Measurements from ENCODE around the gene CYYR1.
"Not testable (repeated sequence)": the region's sequence is repeated elsewhere in the genome, so short reads cannot be mapped to it uniquely, and the experiment has no call there.

CYYR1 gene

GRCh38 chr21:26489781-26490180 is 83.3 kb downstream of the CYYR1 start:
- DNase-seq, result no peak

GRCh38 chr21:26487981-26488480 is 85.1 kb downstream of the CYYR1 start:
- DNase-seq, result no peak

GRCh38 chr21:26473471-26473870 is 99.6 kb downstream of the CYYR1 start:
- DNase-seq, result no peak

GRCh38 chr21:26471099-26471471 is 102.0 kb downstream of the CYYR1 start:
- no peak for DNase-seq

- no peak for DNase-seq
Measured at GRCh38 chr21:26470351-26471098, 102.6 kb downstream of the CYYR1 start.

- peak; percentile 90 for DNase-seq
Measured at GRCh38 chr21:26469789-26470188, 103.3 kb downstream of the CYYR1 start.

GRCh38 chr21:26465916-26466315 is 107.2 kb downstream of the CYYR1 start:
- no peak for DNase-seq

- no peak for DNase-seq
Measured at GRCh38 chr21:26461500-26461899, 111.6 kb downstream of the CYYR1 start.

- no peak for DNase-seq
Measured at GRCh38 chr21:26460621-26461020, 112.5 kb downstream of the CYYR1 start.

- not testable (repeated sequence) for DNase-seq
Measured at GRCh38 chr21:26458854-26459253, 114.2 kb downstream of the CYYR1 start.

- no peak for DNase-seq
Measured at GRCh38 chr21:26457817-26458216, 115.3 kb downstream of the CYYR1 start.

GRCh38 chr21:26453267-26453666 is 119.8 kb downstream of the CYYR1 start:
- DNase-seq, result no peak

GRCh38 chr21:26451081-26451740 is 121.9 kb downstream of the CYYR1 start:
- peak; percentile 46 for DNase-seq

- peak; percentile 74 for DNase-seq
Measured at GRCh38 chr21:26449161-26449560, 123.9 kb downstream of the CYYR1 start.

GRCh38 chr21:26448751-26449150 is 124.3 kb downstream of the CYYR1 start:
- peak; percentile 69 for DNase-seq

GRCh38 chr21:26447932-26448475 is 125.1 kb downstream of the CYYR1 start:
- peak; percentile 53 for DNase-seq

GRCh38 chr21:26445440-26445839 is 127.6 kb downstream of the CYYR1 start:
- peak; percentile 89 for DNase-seq

- DNase-seq, result no peak
Measured at GRCh38 chr21:26444646-26445045, 128.4 kb downstream of the CYYR1 start.

- no peak for DNase-seq
Measured at GRCh38 chr21:26443867-26444266, 129.2 kb downstream of the CYYR1 start.

GRCh38 chr21:26443291-26443690 is 129.8 kb downstream of the CYYR1 start:
- no peak for DNase-seq

- no peak for DNase-seq
Measured at GRCh38 chr21:26441149-26441548, 131.9 kb downstream of the CYYR1 start.

- DNase-seq, result no peak
Measured at GRCh38 chr21:26438976-26439375, 134.1 kb downstream of the CYYR1 start.

GRCh38 chr21:26437326-26438009 is 135.6 kb downstream of the CYYR1 start:
- peak; percentile 63 for DNase-seq
